Body of pancreas (tissue), 4 donors: Measurements from ENCODE around the gene PVR. TPM values are rescaled to one million over a fixed set of nuclear protein-coding genes. Genes with fewer than 3 reads are reported as not detected.

Experiments used
- ATAC-seq: fragments of 150-250 bp; one replicate; pipeline ENCODE4 v1.9.1; 2016
- DNase-seq, 4 donors: peaks; one replicate each; pipeline ENCODE4 v3.0.0-alpha.2; 2019
- H3K27ac ChIP-seq, 4 donors: fragments of 200-600 bp; sonication (generic); 1 replicate in 3 of 4; 2 replicates in 1 of 4; pipeline versions ENCODE4 v1.5.1 to v1.6.1; 2016 to 2019; ENCODE audit warnings: mild to moderate bottlenecking in 1 of 4, mixed read lengths in 1 of 4, moderate library complexity in 1 of 4
- H3K27me3 ChIP-seq, 2 donors: fragments of 200-600 bp; sonication (generic); one replicate each; pipeline ENCODE4 v1.6.0; 2016; ENCODE audit warnings: mild to moderate bottlenecking in 1 of 2
- H3K36me3 ChIP-seq, 2 donors: fragments of 200-600 bp; sonication (generic); replicated peaks in 1 of 2; 2 replicates each; pipeline ENCODE4 v1.5.1; 2016; ENCODE audit warnings: low read depth in 2 of 2; ENCODE audit not compliant: insufficient read depth in 1 of 2
- H3K4me1 ChIP-seq: fragments of 200-600 bp; sonication (generic); one replicate; pipeline ENCODE4 v1.6.0; 2016
- H3K4me3 ChIP-seq, 2 donors: fragments of 200-600 bp; sonication (generic); 1 replicate in 1 of 2; 2 replicates in 1 of 2; pipeline ENCODE4 v1.5.1; 2016 to 2019
- H3K9me3 ChIP-seq, 3 donors: fragments of 200-600 bp; sonication (generic); 1 replicate in 2 of 3; 2 replicates in 1 of 3; pipeline ENCODE4 v1.5.1; 2016
- CTCF ChIP-seq, 7 experiments: fragments of 450-650 bp in 4 of 7; fragments of 200-600 bp in 3 of 7; sonication (generic) in 3 of 7; IDR thresholded peaks; one replicate each; pipeline ENCODE4 v1.5.1; 2016 to 2019; ENCODE audit warnings: antibody characterized with exemption in 7 of 7
- POLR2A ChIP-seq, 3 donors: fragments of 450-650 bp; IDR thresholded peaks; one replicate each; pipeline ENCODE4 v1.6.1; 2016; ENCODE audit warnings: antibody characterized with exemption in 3 of 3, mild to moderate bottlenecking in 2 of 3
- WGBS, 2 donors: methylation state at CpG; one replicate each; pipeline ENCODE4 v1.1.5; 2017; 5-methylcytosine and 5-hydroxymethylcytosine counted together
- intact Hi-C: fragments of 100-400 bp; cut with DNase I; formaldehyde crosslinking; loops from one replicate; pipeline ENCODE4 v1.15.1; 2023
- microRNA counts, 2 donors: library from miRNA; unstranded; fragments of <30 nt; microRNA quantifications; one replicate each; lab custom pipeline; 2017
- microRNA-seq, 2 donors: library from miRNA; unstranded; fragments of <30 nt; microRNA quantifications; one replicate each; pipeline ENCODE4, GENCODE V29; 2016; ENCODE audit warnings: borderline number of aligned reads in 2 of 2, borderline replicate concordance in 2 of 2
- total RNA-seq, 2 donors: library from RNA; depleted of rRNA; stranded (reverse); fragments of >200 nt; gene quantifications; one replicate each; pipeline ENCODE4 v1.1.0, GENCODE V29; 2016

The PVR gene
- total RNA-seq, 2 donors from 2014 or later: 36.8 to 55.4 TPM

GRCh38 chr19:44710483-44710882 lies 66.8 kb downstream of the PVR start:
- intact Hi-C loops: no loop called here
- ATAC-seq (no peak), DNase-seq (no peak)
- no peak overlapping the region for H3K27ac ChIP-seq
- H3K4me1 ChIP-seq: no peaks in the 10 kb centered on the region
- H3K4me3 ChIP-seq: no peak overlapping the region
- no peaks in the 10 kb centered on the region for H3K36me3 ChIP-seq
- WGBS, 2 donors: 80 to 84% methylated on average over 14 of the region's 14 CpGs
- H3K9me3 ChIP-seq: no peaks in the 10 kb centered on the region
- no peak for TF ChIP-seq POLR2A (IDR thresholded peaks at IDR 0.05)
- no peak for TF ChIP-seq CTCF (IDR thresholded peaks at IDR 0.05)
- no peaks in the 10 kb centered on the region for H3K27me3 ChIP-seq

GRCh38 chr19:44712864-44713515 lies 69.3 kb downstream of the PVR start:
- DNase-seq (no peak), ATAC-seq (no peak)
- Histone ChIP-seq H3K36me3 (no peaks in the 10 kb centered on the region), H3K4me3 (no peak overlapping the region), H3K27ac (no peak overlapping the region), H3K9me3 (no peaks in the 10 kb centered on the region), H3K27me3 (no peaks in the 10 kb centered on the region), H3K4me1 (peaks cover 21% of the 10 kb centered on the region)
- 66 to 83% methylated on average over 4 of the region's 4 CpGs for WGBS, 2 donors
- no peak for TF ChIP-seq CTCF (IDR thresholded peaks at IDR 0.05)
- no peak for TF ChIP-seq POLR2A (IDR thresholded peaks at IDR 0.05)
- intact Hi-C loops: no loop called here

MicroRNAs within 50 kb of the gene (microRNA counts, 767-probe panel; counts per million panel counts)
- microRNA hsa-miR-4531 (lab: Ali Mortazavi, UCI): 3,598 to 4,536 counts per million in 2 donors

Small RNA genes within 50 kb of the gene (microRNA-seq; reads per million reads assigned to microRNA genes)
- 0 reads per million in 2 donors for gene MIR4531

Other genes starting within 250 kb of the PVR start
- gene ZNF285, start 242.3 kb upstream of the PVR start, total RNA-seq: 1 to 10 TPM in 1 of 2 donors, under 1 TPM in 1; 0.99 to 2.3 TPM
- 1 to 10 TPM in 1 of 2 donors, under 1 TPM in 1; 0.99 to 2.6 TPM for gene ZNF229, start 195.4 kb upstream of the PVR start, total RNA-seq
- gene ZNF180, start 143.4 kb upstream of the PVR start, total RNA-seq: 10 to 100 TPM in 1 of 2 donors, 1 to 10 TPM in 1; 2.6 to 12.2 TPM
- not detected for gene CEACAM20, start 114.2 kb upstream of the PVR start, total RNA-seq
- 1 to 10 TPM in 1 of 2 donors, not detected in 1; 3.1 TPM for gene IGSF23, start 30.3 kb upstream of the PVR start, total RNA-seq
- gene CEACAM19, start 27.6 kb downstream of the PVR start, total RNA-seq: 1 to 10 TPM; 3.9 to 5.3 TPM
- gene CEACAM16, start 55.2 kb downstream of the PVR start, total RNA-seq: 1 to 10 TPM in 1 of 2 donors, under 1 TPM in 1; 0.33 to 1.3 TPM
- 10 to 100 TPM; 26.2 to 72.5 TPM for gene BCL3, start 104.8 kb downstream of the PVR start, total RNA-seq
- 10 to 100 TPM; 18.5 to 23.6 TPM for gene CBLC, start 134.0 kb downstream of the PVR start, total RNA-seq
- gene BCAM, start 165.2 kb downstream of the PVR start, total RNA-seq: 10 to 100 TPM; 89.2 to 89.3 TPM
- gene NECTIN2, start 202.4 kb downstream of the PVR start, total RNA-seq: 100 to 1,000 TPM in 1 of 2 donors, 10 to 100 TPM in 1; 54.0 to 137 TPM
- 10 to 100 TPM; 19.7 to 34.3 TPM for gene TOMM40, start 247.3 kb downstream of the PVR start, total RNA-seq